Measurements from ENCODE around the gene SPIN2A.

GRCh38 chrX:57133706-57134105, 3.5 kb downstream of the SPIN2A start:
- TF ChIP-seq POLR2A (IDR thresholded peaks at IDR 0.05) (no peak), POLR2AphosphoS5 (IDR thresholded peaks at IDR 0.05) (no peak)
- TF ChIP-seq, protein P1, sequence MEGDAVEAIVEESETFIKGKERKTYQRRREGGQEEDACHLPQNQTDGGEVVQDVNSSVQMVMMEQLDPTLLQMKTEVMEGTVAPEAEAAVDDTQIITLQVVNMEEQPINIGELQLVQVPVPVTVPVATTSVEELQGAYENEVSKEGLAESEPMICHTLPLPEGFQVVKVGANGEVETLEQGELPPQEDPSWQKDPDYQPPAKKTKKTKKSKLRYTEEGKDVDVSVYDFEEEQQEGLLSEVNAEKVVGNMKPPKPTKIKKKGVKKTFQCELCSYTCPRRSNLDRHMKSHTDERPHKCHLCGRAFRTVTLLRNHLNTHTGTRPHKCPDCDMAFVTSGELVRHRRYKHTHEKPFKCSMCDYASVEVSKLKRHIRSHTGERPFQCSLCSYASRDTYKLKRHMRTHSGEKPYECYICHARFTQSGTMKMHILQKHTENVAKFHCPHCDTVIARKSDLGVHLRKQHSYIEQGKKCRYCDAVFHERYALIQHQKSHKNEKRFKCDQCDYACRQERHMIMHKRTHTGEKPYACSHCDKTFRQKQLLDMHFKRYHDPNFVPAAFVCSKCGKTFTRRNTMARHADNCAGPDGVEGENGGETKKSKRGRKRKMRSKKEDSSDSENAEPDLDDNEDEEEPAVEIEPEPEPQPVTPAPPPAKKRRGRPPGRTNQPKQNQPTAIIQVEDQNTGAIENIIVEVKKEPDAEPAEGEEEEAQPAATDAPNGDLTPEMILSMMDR (IDR thresholded peaks at IDR 0.05), result no peak
